ENCODE measurements around the gene REM2.
"Not testable (repeated sequence)": the region's sequence is repeated elsewhere in the genome, so short reads cannot be mapped to it uniquely, and the experiment has no call there.

The REM2 gene

DNA sequence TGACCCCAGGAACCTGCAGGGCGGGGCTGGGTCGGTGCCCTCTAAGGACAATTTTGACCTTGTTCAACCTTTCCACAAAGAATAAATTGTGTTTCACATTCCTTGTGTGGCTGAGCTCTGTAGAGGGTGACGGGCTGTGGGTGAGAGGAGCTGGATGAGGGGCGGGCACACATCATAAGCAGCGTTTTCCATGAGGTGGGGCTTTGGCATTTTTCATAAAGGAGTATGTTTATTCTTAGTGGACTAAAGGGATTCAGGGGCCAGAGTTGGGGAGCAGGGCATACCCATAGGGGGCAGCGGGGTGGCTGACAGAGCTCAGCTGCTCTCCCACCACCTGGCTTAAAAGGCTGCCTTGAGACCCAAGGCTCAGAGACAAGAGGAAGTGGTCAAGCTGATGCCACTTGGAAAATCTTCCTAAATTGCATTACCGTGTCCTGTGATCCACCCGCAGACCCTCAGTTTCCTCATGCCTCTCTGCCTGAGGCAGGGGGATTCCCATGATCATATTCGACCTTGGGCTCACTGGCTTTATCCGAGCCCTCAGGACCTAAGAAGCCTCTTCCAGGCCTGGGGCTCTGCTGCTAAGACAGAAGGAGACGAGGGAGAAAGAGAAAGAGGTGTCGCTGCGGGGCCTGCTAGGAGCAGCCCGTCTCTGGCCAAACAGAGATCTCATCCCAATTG, 35.2 kb upstream of the REM2 start:
- in situ Hi-C loops (cut with HindIII; ENCODE audit: low sequenced_read_pairs), result loop anchor here (5.0 to 10.0 kb wide), 2 partner anchors 47 to 64 kb away; no protein-coding TSS in a partner anchor

DNA sequence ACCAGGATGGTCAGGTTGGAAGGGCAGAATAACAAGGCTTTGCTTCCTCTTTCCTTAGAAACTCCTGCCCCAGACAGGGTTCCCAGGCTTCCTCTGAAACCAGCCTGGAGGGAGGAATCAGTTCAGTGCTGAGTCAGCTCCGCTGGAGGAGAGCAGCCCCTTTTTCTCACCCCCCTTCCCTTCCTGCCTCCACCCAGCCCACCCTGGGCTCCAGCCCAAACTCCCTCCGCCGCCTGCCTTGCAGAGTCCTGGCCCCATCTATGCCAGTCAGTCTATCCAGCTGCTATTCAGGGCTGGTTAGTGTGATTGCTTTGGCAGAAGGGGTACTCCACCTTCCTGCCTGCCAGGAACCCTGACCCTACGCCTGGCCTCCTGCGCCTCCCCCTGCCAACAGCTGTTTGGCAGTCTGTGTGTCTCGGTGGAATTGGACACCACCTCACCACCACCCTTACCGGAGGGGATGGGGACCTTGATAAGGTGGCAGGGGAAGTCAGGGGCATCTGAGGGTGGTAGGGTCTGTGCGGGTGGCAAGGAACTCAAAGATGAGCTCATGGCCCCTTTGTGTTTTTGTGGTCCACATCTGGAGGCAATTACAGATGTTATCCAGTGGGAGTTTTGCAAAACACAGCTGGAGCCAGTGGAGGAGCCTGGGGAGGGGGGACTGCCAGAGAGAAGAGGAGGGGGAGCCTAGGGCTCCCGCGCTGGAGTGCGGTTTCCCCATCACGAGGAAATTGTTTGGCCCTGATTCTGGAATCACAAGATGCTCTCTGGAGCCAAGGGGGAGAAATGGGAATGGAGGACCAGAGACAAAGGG, 34.5 kb upstream of the REM2 start:
- in situ Hi-C loops (cut with HindIII; ENCODE audit: low sequenced_read_pairs), result loop anchor here (5.0 to 10.0 kb wide), 2 partner anchors 46 to 64 kb away; no protein-coding TSS in a partner anchor

DNA sequence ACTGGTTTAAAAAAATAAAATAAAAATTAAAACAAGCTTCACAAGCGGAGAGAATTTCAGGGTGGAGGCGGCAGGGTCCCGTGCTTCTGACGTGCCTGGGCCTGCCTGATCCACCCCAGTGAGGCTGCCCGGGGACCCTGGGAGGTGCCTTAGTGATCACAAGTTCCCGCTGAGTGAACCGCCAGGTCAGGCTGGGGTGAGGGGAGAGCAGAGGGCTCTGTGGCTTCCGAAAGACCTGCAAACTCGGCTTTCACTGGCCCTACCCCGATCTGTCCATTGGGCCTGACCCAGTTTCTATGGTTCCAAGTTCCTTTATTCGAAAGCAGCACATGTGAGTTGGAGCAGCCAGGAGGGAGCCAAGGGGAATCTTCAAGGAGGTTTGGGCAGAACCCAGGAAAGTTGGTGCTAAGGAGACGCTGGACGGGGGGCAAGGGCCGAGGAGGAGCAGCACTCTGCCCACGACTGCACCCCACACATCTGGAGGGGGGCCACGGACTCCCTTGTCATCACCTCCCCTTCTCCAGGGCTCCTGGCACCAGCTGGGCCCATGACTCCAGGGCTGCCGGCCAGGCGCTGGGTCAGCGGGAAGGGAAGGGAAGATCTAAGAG, 33.7 kb upstream of the REM2 start:
- in situ Hi-C loops (cut with HindIII; ENCODE audit: low sequenced_read_pairs), result loop anchor here (5.0 to 10.0 kb wide), 2 partner anchors 45 to 63 kb away; no protein-coding TSS in a partner anchor

DNA sequence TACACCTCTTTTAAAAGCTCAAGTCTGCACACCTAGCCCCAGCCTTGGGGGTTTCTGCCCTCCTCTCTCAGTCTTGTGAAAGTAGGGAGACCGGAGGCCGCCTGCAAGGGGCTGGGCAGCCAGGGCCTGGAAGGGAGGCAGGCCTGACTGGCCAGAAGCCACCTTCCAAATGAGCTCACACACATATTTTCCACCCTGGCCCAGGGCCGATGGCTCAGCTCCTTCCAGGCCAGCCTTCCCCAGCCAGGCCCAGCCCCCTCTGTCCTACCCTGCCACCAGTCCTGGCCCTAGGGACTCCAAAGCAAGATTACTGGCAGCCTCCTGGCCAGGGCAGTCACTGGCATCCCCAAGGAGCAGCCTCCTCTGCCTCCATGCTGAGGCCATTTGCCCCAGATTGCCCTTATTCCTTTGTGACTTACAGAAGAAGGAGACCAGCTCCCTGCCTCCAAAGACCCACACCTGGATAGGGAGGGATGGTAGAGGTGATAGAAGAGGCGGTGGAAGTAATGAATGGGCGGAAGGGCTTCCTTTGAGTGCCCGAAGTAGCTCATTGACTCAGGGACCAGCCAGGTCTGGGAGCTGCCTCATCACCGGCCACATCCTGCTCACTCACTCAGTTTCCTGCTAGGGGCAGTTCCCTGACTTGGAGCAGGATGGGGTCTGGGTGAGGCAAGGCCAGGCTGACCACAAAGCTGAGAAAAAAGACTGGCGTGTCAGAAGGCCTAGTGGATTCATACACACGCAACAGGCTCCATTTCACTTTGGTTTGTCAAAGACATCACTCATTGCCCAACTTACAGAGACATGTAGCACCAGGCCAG, 31.9 kb upstream of the REM2 start:
- in situ Hi-C loops (cut with HindIII; ENCODE audit: low sequenced_read_pairs), result no loop called here

DNA sequence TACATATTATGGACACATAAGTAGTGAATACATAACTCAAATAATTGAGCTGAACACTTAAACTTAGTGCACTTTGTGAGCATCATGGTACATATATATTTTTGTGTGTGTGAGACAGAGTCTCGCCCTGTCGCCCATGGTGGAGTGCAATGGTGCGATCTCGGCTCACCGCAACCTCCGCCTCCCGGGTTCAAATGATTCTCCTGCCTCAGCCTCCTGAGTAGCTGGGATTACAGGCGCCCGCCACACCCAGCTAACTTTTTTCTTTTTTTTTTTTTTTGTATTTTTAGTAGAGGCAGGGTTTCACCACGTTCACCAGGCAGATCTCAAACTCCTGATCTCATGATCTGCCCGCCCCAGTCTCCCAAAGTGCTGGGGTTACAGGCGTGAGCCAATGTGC, 30.8 kb upstream of the REM2 start:
- in situ Hi-C loops (cut with HindIII; ENCODE audit: low sequenced_read_pairs), result not testable (repeated sequence)

DNA sequence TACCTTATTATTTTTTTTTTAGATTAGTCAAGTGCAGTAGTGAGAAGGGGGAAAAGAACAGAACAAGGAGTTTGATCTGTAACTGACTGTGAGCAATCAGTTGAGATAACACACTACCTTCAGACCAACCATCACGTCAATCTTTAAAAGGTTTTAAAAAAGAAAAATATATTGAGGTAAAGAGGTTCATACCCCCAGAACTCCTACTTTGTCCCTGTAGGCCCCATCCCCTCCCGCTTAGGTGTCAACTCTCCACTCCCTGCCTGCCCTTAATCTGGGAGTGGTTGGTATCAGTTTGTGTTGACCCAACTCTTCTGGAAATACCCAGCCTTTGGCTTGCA, 30.5 kb upstream of the REM2 start:
- in situ Hi-C loops (cut with HindIII; ENCODE audit: low sequenced_read_pairs), result no loop called here

DNA sequence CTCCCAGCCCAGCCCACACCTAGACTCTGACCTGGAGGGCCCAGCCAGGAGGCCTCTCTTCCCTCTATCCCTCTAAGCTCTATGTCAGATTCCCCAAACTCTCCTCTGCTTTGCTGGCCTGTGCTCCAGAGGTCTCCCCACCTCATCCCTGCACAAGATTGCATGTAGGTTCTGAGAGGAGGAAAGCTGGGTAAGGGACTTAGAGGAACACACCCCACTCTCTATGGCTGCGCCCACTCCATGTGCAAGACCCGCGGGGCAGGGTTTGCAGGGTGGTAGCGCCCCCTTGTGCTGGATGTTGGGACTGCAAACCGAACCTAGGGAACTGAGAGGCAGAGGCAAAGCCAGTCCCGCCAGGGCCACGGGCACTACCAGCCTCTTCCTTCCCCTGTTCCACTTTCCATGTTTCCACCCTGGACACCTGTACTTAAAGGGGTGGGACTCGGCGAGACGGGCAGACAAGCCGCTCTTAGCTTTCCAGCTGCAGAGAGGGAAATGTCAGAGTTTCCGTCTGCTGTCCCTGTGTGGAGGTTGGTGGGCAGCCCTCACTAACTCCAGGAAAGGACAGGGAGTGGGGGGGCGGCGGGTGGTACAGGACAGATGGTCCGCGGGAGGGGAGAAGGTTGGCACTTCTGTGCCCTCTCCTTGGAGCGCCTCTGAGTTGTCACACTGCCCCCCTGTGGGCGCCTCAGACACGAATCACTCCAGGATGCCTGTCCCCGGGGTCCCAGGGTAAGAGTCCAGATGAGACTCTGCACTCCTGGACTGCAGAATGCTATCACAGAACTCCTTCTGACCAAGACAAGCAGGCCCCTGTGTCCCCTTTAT, 29.9 kb upstream of the REM2 start:
- in situ Hi-C loops (cut with HindIII; ENCODE audit: low sequenced_read_pairs), result no loop called here

DNA sequence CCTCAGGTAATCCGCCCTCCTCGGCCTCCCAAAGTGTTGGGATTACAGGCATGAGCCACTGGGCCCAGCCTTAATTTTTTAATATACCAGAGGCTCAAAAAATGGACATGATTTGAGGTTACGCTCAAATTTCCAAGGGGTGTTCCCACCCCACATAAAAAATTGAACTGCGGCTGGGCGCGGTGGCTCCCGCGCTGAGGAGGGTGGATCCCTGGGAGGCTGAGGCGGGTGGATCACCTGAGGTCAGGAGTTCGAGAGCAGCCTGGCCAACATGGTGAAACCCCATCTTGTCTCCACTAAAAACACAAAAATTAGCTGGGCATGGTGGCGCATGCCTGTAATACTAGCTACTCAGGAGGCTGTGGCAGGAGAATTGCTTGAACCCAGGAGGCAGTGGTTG, 28.7 kb upstream of the REM2 start:
- in situ Hi-C loops (cut with HindIII; ENCODE audit: low sequenced_read_pairs), result not testable (repeated sequence)

DNA sequence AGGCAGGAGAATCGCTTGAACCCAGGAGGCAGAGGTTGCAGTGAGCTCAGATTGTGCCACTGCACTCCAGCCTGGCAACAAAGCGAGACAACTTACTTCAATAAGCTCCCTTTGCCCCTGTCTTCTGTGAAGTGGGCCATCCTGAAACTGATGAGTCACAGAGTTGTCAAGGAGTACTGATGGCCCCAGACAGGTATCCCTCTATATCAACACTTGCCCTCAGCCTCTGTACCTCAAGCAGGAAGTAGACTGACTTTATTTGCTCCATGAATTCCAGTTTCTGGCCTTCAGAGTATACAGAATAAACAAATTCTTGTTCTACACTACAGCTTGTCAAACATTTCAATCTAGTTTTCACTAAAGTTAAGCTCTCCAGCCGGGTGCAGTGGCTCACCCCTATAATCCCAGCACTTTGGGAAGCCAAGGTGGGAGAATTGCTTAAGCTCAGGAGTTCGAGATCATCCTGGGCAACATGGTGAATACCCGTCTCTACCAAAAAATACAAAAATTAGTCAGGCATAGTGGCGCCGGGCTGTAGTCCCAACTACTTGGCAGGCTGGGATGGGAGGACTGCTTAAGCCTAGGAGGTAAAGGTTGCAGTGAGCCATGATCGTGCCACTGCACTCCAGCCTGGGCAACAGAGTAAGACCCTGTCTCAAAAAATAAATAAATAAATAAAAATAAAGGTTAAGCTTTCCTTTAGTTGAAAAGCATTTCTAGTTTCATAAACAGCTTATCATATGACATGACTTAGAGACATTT, 27.9 kb upstream of the REM2 start:
- in situ Hi-C loops (cut with HindIII; ENCODE audit: low sequenced_read_pairs), result no loop called here

DNA sequence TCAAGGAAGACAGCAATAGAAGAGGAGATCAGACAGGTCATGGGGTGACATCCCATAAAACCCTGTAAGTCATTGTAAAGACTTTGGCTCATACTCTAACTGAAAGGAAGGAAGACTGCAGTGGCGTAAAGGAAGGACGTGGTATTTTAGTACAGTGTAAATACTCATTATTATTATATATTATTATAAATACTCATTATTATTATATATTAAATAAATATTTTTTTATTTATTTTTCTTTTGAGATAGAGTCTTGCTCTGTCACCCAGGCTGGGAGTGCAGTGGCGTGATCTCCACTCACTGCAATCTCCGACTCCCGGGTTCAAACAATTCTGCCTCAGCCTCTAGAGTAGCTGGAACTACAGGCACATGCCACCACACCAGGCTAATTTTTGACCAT, 26.6 kb upstream of the REM2 start:
- in situ Hi-C loops (cut with HindIII; ENCODE audit: low sequenced_read_pairs), result no loop called here

DNA sequence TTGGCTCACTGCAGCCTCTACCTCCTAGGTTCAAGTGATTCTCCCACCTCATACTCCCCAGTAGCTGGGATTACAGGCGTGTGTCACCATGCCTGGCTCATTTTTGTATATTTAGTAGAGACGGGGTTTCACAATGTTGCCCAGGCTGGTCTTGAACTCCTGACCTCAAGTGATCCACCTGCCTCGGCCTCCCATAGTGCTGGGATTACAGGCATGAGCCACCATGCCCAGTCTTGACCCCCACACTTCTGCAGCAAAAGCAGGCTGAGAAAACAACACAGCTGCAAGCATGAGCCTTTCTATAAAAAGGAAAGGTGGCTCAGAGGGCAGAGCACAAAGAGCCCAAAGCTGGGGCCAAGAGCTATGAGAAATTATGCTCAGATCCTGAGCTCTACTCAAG, 22.6 kb upstream of the REM2 start:
- in situ Hi-C loops (cut with HindIII; ENCODE audit: low sequenced_read_pairs), result not testable (repeated sequence)

DNA sequence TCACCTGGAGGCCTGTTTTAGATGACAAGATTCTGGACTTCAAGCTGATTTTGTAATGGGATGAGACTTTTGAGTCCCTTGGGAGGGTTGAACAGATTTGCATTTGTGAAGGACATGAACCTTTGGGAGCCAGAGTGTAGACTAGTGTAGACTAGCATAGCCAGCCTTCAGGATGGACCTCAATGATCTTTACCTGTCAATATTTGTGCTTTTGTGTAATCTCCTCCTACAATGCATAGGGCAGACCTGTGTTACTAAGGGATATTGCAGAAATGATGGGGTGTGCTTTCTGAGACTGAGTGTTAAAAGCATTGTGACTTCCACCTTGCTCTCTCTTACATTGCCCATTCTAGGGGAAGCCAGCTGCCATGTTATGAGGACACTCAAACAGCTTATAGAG, 21.4 kb upstream of the REM2 start:
- in situ Hi-C loops (cut with HindIII; ENCODE audit: low sequenced_read_pairs), result no loop called here

DNA sequence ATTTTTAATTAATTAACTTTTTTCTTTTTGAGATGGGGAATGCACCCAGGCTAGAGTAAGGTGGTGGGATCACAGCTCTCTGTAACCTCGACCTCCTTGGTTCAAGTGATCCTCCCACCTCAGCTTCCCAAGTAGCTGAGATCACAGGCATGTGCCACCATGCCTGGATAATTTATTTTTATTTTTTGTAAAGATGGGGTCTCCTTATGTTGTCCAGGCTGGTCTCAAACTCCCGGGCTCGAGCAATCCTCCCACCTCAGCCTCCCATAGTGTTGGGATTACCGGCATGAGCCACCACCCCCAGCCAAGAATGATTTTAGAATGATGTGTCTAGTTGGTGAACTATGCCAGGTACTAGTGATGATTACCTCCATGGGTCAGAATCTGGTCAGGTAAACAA, 18.0 kb upstream of the REM2 start:
- in situ Hi-C loops (cut with HindIII; ENCODE audit: low sequenced_read_pairs), result no loop called here

DNA sequence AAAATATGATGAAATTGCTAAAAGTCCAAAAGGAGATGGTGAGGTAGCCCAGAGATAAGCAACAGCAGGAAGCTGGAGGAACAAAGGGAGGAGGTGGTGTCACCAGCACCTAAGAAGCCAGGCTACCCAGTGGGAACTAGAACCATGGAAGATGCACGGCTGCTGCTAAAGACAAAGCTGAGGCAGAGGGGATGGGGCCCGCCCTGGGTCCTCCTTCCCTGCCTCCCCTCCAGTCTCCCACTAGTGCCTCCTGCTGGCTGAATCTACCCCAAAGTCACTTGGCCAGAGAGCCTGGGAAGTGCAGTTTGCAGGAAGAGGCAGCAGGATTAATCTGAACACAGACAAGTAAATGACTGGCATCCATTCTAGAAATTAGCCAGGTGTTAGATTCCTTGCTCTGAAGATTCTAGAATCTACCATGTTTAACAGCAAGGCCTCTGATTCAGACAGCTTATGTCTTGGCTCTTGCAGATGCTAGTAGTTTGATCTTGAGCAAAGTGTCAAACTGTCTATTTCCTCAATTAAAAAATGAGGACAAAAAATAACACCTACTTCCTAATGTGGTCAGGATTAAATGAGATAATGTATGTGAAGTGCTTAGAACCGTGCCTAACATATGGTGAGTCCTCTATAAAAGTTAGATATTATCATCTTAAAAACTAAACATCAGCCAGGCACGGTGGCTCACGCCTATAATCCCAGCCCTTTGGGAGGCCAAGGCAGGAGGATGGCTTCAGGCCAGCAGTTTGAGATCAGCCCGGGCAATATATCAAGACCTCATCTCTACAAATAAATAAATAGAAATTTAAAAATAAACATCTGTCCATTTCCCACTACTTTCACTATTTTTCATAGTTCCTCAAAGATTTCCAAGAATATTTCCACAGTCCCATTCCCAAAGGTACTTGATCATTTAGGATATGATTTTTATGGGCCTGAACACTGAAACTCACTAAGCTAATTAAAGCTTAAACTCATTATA, 17.3 kb upstream of the REM2 start:
- in situ Hi-C loops (cut with HindIII; ENCODE audit: low sequenced_read_pairs), result no loop called here

DNA sequence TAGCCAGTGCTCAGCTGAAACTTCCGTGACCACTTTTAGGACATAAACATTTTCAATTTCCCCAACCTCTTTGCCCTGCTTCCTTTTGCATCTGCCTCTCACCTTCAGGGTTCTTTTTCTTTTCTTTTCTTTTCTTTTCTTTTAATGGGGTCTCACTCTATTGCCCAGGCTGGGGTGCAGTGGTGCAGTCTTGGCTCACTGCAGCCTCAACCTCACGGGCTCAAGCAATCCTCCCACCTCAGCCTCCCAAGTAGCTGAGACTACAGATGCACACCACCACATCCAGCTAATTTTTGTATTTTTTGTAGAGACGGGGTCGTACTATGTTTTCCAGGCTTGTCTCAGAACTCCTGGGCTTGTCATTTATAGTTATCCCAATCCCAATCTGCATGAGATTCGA, 16.1 kb upstream of the REM2 start:
- in situ Hi-C loops (cut with HindIII; ENCODE audit: low sequenced_read_pairs), result no loop called here

DNA sequence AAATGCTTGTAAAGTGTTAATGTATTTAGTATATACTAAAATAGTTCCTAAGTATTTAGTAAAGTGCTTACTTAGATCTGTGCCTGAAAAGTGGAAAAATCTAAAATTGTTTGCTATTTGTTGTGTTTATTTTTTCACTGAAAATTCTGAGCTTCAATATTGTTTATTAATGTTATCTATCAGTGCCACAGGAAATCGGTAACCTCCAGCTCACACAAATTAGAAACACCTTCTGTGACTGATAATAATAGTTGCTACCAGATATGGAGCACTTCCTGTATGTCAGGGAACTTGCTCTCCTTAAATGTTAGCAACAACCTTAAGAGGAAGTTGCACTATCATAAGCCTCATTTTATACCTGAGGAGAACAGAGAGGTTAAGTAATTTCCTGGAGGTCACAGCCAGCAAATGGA, 12.2 kb upstream of the REM2 start:
- in situ Hi-C loops (cut with HindIII; ENCODE audit: low sequenced_read_pairs), result no loop called here

DNA sequence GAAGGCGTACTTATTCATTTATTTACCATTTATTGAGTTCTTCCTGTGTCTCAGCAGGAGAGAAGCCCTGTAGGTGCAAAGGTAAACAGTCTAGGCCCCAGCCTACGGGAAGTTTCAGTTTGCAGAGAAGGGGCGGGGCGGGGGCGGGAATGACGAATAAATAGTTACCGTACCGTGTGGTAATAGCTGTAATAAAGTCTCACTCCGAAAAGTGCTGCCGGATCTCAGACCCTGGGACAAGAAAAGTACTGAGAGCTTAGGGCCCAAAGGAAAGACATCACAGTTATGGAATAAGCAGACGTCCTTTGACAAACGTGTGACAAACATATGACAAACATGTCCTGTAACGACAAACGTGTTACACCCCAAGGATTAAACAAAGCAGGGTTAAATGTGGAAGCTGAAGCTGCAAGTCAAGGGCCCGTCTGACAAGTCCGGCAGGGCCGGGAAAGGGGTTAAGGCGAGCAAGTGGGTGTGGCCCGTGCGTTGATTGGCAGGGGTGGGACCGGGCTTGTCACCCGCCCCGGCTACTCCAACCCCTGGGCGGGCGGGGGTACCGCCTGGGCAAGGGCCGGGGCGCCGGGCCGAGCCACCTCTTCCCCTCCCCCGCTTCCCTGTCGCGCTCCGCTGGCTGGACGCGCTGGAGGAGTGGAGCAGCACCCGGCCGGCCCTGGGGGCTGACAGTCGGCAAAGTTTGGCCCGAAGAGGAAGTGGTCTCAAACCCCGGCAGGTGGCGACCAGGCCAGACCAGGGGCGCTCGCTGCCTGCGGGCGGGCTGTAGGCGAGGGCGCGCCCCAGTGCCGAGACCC, 11.6 kb upstream of the REM2 start, which contains the start of gene LRP10:
Gene LRP10, plus strand, starts transcription at position 517 of the 809 bp plus-strand sequence. CDS start 564 bp downstream, outside the sequence.
- in situ Hi-C loops (cut with HindIII; ENCODE audit: low sequenced_read_pairs), result no loop called here
